Tibial nerve (tissue), 4 donors: ENCODE results near the gene ALOX15B. TPM values are rescaled to one million over a fixed set of nuclear protein-coding genes. Genes with fewer than 3 reads are reported as not detected.

Experiments used
- DNase-seq, 2 donors: peaks; one replicate each; pipeline ENCODE4 v3.0.0-alpha.2; 2019; ENCODE audit warnings: low spot score in 2 of 2
- H3K27ac ChIP-seq, 4 donors: fragments of 200-600 bp; sonication (generic) in 3 of 4; one replicate each; pipeline ENCODE4 v1.5.1; 2017 to 2019; ENCODE audit warnings: mild to moderate bottlenecking in 1 of 4
- H3K27me3 ChIP-seq, 2 donors: fragments of 200-600 bp; sonication (generic) in 1 of 2; one replicate each; pipeline versions ENCODE4 v1.5.1 to v1.6.0; 2017 to 2019
- H3K36me3 ChIP-seq, 3 donors: fragments of 200-600 bp; sonication (generic); one replicate each; pipeline ENCODE4 v1.5.1; 2018 to 2019
- H3K4me1 ChIP-seq, 4 donors: fragments of 200-600 bp; sonication (generic) in 3 of 4; one replicate each; pipeline ENCODE4 v1.5.1; 2017 to 2019
- H3K4me3 ChIP-seq, 4 donors: fragments of 200-600 bp; sonication (generic) in 3 of 4; one replicate each; pipeline ENCODE4 v1.5.1; 2017 to 2019; ENCODE audit warnings: mild to moderate bottlenecking in 1 of 4, moderate library complexity in 1 of 4
- H3K9me3 ChIP-seq, 4 donors: fragments of 200-600 bp; sonication (generic) in 3 of 4; one replicate each; pipeline ENCODE4 v1.5.1; 2017 to 2019
- CTCF ChIP-seq, 5 experiments: fragments of 200-600 bp in 3 of 5; fragments of 450-650 bp in 2 of 5; sonication (generic) in 3 of 5; IDR thresholded peaks; one replicate each; pipeline ENCODE4 v1.5.1; 2016 to 2019; ENCODE audit warnings: antibody characterized with exemption in 5 of 5, mild to moderate bottlenecking in 3 of 5, moderate library complexity in 2 of 5
- EP300 ChIP-seq, 2 donors: sonication (generic); formaldehyde crosslinking; IDR thresholded peaks; one replicate each; pipeline ENCODE4 v1.6.1; 2017; ENCODE audit warnings: antibody characterized with exemption in 2 of 2, mild to moderate bottlenecking in 1 of 2
- POLR2A ChIP-seq, 2 donors: fragments of 450-650 bp; IDR thresholded peaks; one replicate each; pipeline ENCODE4 v1.6.1; 2017; ENCODE audit warnings: antibody characterized with exemption in 2 of 2, mild to moderate bottlenecking in 2 of 2, moderate library complexity in 2 of 2
- WGBS, 2 donors: methylation state at CpG; one replicate each; pipeline ENCODE4 v1.1.5; 2018; 5-methylcytosine and 5-hydroxymethylcytosine counted together
- total RNA-seq, 4 donors: library from RNA; depleted of rRNA; stranded (reverse); fragments of >200 nt; gene quantifications; one replicate each; pipeline ENCODE4 v1.1.0, GENCODE V29; 2016

ALOX15B gene
- total RNA-seq, 4 donors from 2014 or later: 3.8 to 22.8 (median 9.3) TPM

- Histone ChIP-seq H3K27ac (no peak overlapping the region), H3K36me3 (no peaks in the 10 kb centered on the region), H3K4me3 (no peak overlapping the region), H3K9me3 (no peaks in the 10 kb centered on the region), H3K4me1 (no peaks in the 10 kb centered on the region), H3K27me3 (peaks cover 0 to 11% of the 10 kb centered on the region in 2 donors)
- 74 to 81% methylated on average over 23 to 24 of the region's 24 CpGs for whole genome bisulfite sequencing, 2 donors
- TF ChIP-seq POLR2A (IDR thresholded peaks at IDR 0.05) (no peak), EP300 (IDR thresholded peaks at IDR 0.05) (no peak), CTCF (IDR thresholded peaks at IDR 0.05) (no peak)
- no peak for DNase-seq
These were observed 8.3 kb downstream of the ALOX15B start for GRCh38 chr17:8046929-8047768.

- H3K36me3 ChIP-seq: no peaks in the 10 kb centered on the region
- WGBS, 2 donors: 94 to 98% methylated on average over 2 to 4 of the region's 4 CpGs
- H3K9me3 ChIP-seq: no peaks in the 10 kb centered on the region
- no peak overlapping the region for H3K4me3 ChIP-seq
- no peak for TF ChIP-seq EP300 (IDR thresholded peaks at IDR 0.05)
- no peak for TF ChIP-seq CTCF (IDR thresholded peaks at IDR 0.05)
- TF ChIP-seq POLR2A (IDR thresholded peaks at IDR 0.05): no peak
- H3K4me1 ChIP-seq: no peaks in the 10 kb centered on the region
- DNase-seq: no peak
- H3K27me3 ChIP-seq: peaks cover 0 to 11% of the 10 kb centered on the region in 2 donors
- H3K27ac ChIP-seq: no peak overlapping the region
These were observed 8.9 kb downstream of the ALOX15B start for GRCh38 chr17:8047769-8048110.

GRCh38 chr17:8048236-8048635, 9.4 kb downstream of the ALOX15B start:
- Histone ChIP-seq H3K36me3 (no peaks in the 10 kb centered on the region), H3K4me3 (no peak overlapping the region), H3K9me3 (no peaks in the 10 kb centered on the region), H3K27ac (no peak overlapping the region), H3K4me1 (no peaks in the 10 kb centered on the region), H3K27me3 (peaks cover 0 to 11% of the 10 kb centered on the region in 2 donors)
- WGBS, 2 donors: 90 to 93% methylated on average over 10 to 12 of the region's 12 CpGs
- no peak for DNase-seq
- TF ChIP-seq POLR2A (IDR thresholded peaks at IDR 0.05) (no peak), EP300 (IDR thresholded peaks at IDR 0.05) (no peak), CTCF (IDR thresholded peaks at IDR 0.05) (no peak)

GRCh38 chr17:8048736-8049135, 9.9 kb downstream of the ALOX15B start:
- Histone ChIP-seq H3K9me3 (no peaks in the 10 kb centered on the region), H3K4me3 (no peak overlapping the region), H3K27ac (no peak overlapping the region), H3K4me1 (no peaks in the 10 kb centered on the region), H3K27me3 (peaks cover 0 to 11% of the 10 kb centered on the region in 2 donors), H3K36me3 (no peaks in the 10 kb centered on the region)
- DNase-seq: no peak
- WGBS, 2 donors: 81 to 82% methylated on average over 8 of the region's 8 CpGs
- TF ChIP-seq CTCF (IDR thresholded peaks at IDR 0.05) (no peak), EP300 (IDR thresholded peaks at IDR 0.05) (no peak), POLR2A (IDR thresholded peaks at IDR 0.05) (no peak)

GRCh38 chr17:8051831-8052230, 13.0 kb downstream of the ALOX15B start:
- Histone ChIP-seq H3K4me1 (peaks cover 0 to 5% (median 0%) of the 10 kb centered on the region in 4 donors), H3K27ac (no peak overlapping the region), H3K4me3 (no peak overlapping the region), H3K36me3 (no peaks in the 10 kb centered on the region), H3K27me3 (peaks cover 0 to 18% of the 10 kb centered on the region in 2 donors), H3K9me3 (no peaks in the 10 kb centered on the region)
- DNase-seq: no peak
- WGBS, 2 donors: 63 to 87% methylated on average over 7 of the region's 7 CpGs
- TF ChIP-seq CTCF (IDR thresholded peaks at IDR 0.05): no peak
- TF ChIP-seq EP300 (IDR thresholded peaks at IDR 0.05): no peak
- no peak for TF ChIP-seq POLR2A (IDR thresholded peaks at IDR 0.05)
